Neuronal stem cell (in vitro differentiated cells): ENCODE data around the gene ITPK1.

Source experiments
- DNase-seq: peaks from one replicate; pipeline ENCODE4 v3.0.0-alpha.2; 2013; ENCODE audit warnings: low spot score
- H2AFZ ChIP-seq: one replicate; pipeline ENCODE4 v1.6.1; 2013; ENCODE audit warnings: mild to moderate bottlenecking, low read length, inconsistent platforms
- H2AK5ac ChIP-seq: 2 replicates; pipeline ENCODE4 v1.6.1; 2013; ENCODE audit warnings: low read depth, mild to moderate bottlenecking, inconsistent platforms, low read length, moderate library complexity, mixed read lengths
- H2BK120ac ChIP-seq: 2 replicates; pipeline ENCODE4 v1.6.1; 2013; ENCODE audit warnings: low read depth, mild to moderate bottlenecking, inconsistent platforms, low read length, moderate library complexity, mixed read lengths
- H2BK12ac ChIP-seq: one replicate; pipeline ENCODE4 v1.6.1; 2013; ENCODE audit warnings: low read length, inconsistent platforms
- H2BK15ac ChIP-seq: 2 replicates; pipeline ENCODE4 v1.6.1; 2013; ENCODE audit warnings: mild to moderate bottlenecking, low read length, inconsistent platforms, mixed read lengths
- H2BK5ac ChIP-seq: one replicate; pipeline ENCODE4 v1.6.1; 2013; ENCODE audit warnings: inconsistent platforms, mild to moderate bottlenecking, low read length, moderate library complexity
- H3K14ac ChIP-seq: one replicate; pipeline ENCODE4 v1.6.1; 2013; ENCODE audit warnings: low read length, inconsistent platforms
- H3K18ac ChIP-seq: 2 replicates; pipeline ENCODE4 v1.6.1; 2013; ENCODE audit warnings: low read length, inconsistent platforms
- H3K23ac ChIP-seq: 2 replicates; pipeline ENCODE4 v1.6.1; 2013; ENCODE audit warnings: low read depth, mild to moderate bottlenecking, mixed read lengths, low read length, inconsistent platforms; ENCODE audit not compliant: poor library complexity
- H3K27ac ChIP-seq: replicated peaks from 3 replicates; pipeline ENCODE4 v1.5.1; 2013; ENCODE audit warnings: low read length, inconsistent platforms
- H3K27me3 ChIP-seq, 3 experiments: 2 replicates each; pipeline ENCODE4 v1.6.1; 2013; ENCODE audit warnings: low read length in 3 of 3, mild to moderate bottlenecking in 2 of 3, inconsistent platforms in 1 of 3, low read depth in 1 of 3, mixed read lengths in 1 of 3, moderate library complexity in 1 of 3; ENCODE audit not compliant: control insufficient read depth in 3 of 3, insufficient read depth in 3 of 3
- H3K36me3 ChIP-seq, 2 donors: replicated peaks in 1 of 2; 2 replicates each; pipeline ENCODE4 v1.6.1; 2013; ENCODE audit warnings: low read length in 2 of 2; ENCODE audit not compliant: control insufficient read depth in 2 of 2, insufficient read depth in 2 of 2
- H3K4ac ChIP-seq: 2 replicates; pipeline ENCODE4 v1.6.1; 2013; ENCODE audit warnings: inconsistent platforms, mild to moderate bottlenecking, low read length, moderate library complexity
- H3K4me1 ChIP-seq, 2 donors: 1 replicate in 1 of 2; 2 replicates in 1 of 2; pipeline ENCODE4 v1.6.1; 2013; ENCODE audit warnings: low read length in 2 of 2, low read depth in 1 of 2; ENCODE audit not compliant: control insufficient read depth in 2 of 2, insufficient read depth in 1 of 2
- H3K4me2 ChIP-seq: one replicate; pipeline ENCODE4 v1.6.1; 2013; ENCODE audit warnings: mild to moderate bottlenecking, low read length, inconsistent platforms; ENCODE audit not compliant: insufficient read depth, poor library complexity, severe bottlenecking
- H3K4me3 ChIP-seq, 2 donors: 2 replicates each; pipeline ENCODE4 v1.5.1; 2013; ENCODE audit warnings: low read length in 2 of 2, mild to moderate bottlenecking in 2 of 2, inconsistent platforms in 1 of 2, moderate library complexity in 1 of 2
- H3K79me1 ChIP-seq: one replicate; pipeline ENCODE4 v1.6.1; 2013; ENCODE audit warnings: low read depth, mild to moderate bottlenecking, inconsistent platforms, low read length, moderate library complexity
- H3K9ac ChIP-seq: one replicate; pipeline ENCODE4 v1.6.1; 2013; ENCODE audit warnings: mild to moderate bottlenecking, low read depth, low read length, inconsistent platforms; ENCODE audit not compliant: poor library complexity
- H3K9me3 ChIP-seq, 2 donors: replicated peaks in 1 of 2; 2 replicates each; pipeline versions ENCODE3 to v1.6.1; 2013; ENCODE audit warnings: low read length in 2 of 2, mild to moderate bottlenecking in 2 of 2, inconsistent platforms in 1 of 2, low read depth in 1 of 2, mixed read lengths in 1 of 2, moderate library complexity in 1 of 2; ENCODE audit not compliant: control insufficient read depth in 2 of 2, insufficient read depth in 1 of 2
- H4K8ac ChIP-seq: one replicate; pipeline ENCODE4 v1.6.1; 2013; ENCODE audit warnings: low read depth, mild to moderate bottlenecking, inconsistent platforms, low read length, moderate library complexity
- H4K91ac ChIP-seq: one replicate; pipeline ENCODE4 v1.6.1; 2013; ENCODE audit warnings: low read length, low read depth, mild to moderate bottlenecking, inconsistent platforms; ENCODE audit not compliant: poor library complexity
- WGBS, 2 donors: extraction: QIAGEN DNeasy Blood & Tissue Kit; methylation state at CpG; one replicate each; pipeline ENCODE4 v1.1.7; 2013; ENCODE audit warnings: missing lambda C conversion rate in 2 of 2, mixed read lengths in 1 of 2; ENCODE audit not compliant: insufficient read length in 2 of 2, insufficient replicate concordance in 1 of 2; ENCODE audit errors: extremely low coverage in 2 of 2; 5-methylcytosine and 5-hydroxymethylcytosine counted together

ITPK1 gene

GRCh38 chr14:93028724-93029076 is 87.0 kb downstream of the ITPK1 start:
- H3K4me2 ChIP-seq: no peak overlapping the region
- no peak overlapping the region for H2AFZ ChIP-seq

GRCh38 chr14:93027810-93028723 is 87.7 kb downstream of the ITPK1 start:
- no peak overlapping the region for H4K8ac ChIP-seq
- H2BK120ac ChIP-seq: no peak overlapping the region
- peak overlapping the region; percentile 22 for H4K91ac ChIP-seq
- peaks cover 24 to 28% of the 10 kb centered on the region in 2 donors for H3K4me1 ChIP-seq
- no peak overlapping the region for H3K9ac ChIP-seq
- WGBS, 2 donors: no CpG with 5 or more reads among the region's 19 CpGs
- H3K4me2 ChIP-seq: no peak overlapping the region
- no peak overlapping the region for H3K27ac ChIP-seq
- H2AFZ ChIP-seq: no peak overlapping the region
- H3K27me3 ChIP-seq: no peaks in the 10 kb centered on the region
- no peak overlapping the region for H3K4me3 ChIP-seq
- H3K18ac ChIP-seq: peak overlapping the region; percentile 7
- peak overlapping the region; percentile 26 for H3K14ac ChIP-seq
- no peak overlapping the region for H2BK12ac ChIP-seq
- peak overlapping the region; percentile 23 for H2BK15ac ChIP-seq
- no peaks in the 10 kb centered on the region for H3K9me3 ChIP-seq
- peak overlapping the region; percentile 44 for H3K23ac ChIP-seq
- no peak overlapping the region for H3K4ac ChIP-seq
- no peak for DNase-seq
- H2BK5ac ChIP-seq: peak overlapping the region; percentile 12
- no peaks in the 10 kb centered on the region for H3K36me3 ChIP-seq
- peaks cover 7% of the 10 kb centered on the region for H3K79me1 ChIP-seq
- H2AK5ac ChIP-seq: peak overlapping the region; percentile 57

More at GRCh38 chr14:93028724-93029076, 87.0 kb downstream of the ITPK1 start:
- H3K9ac ChIP-seq: no peak overlapping the region
- peak overlapping the region; percentile 57 for H2AK5ac ChIP-seq
- no peak overlapping the region for H2BK12ac ChIP-seq
- H2BK120ac ChIP-seq: no peak overlapping the region
- no peak overlapping the region for H4K8ac ChIP-seq
- peak overlapping the region; percentile 22 for H4K91ac ChIP-seq
- H3K9me3 ChIP-seq: no peaks in the 10 kb centered on the region
- H3K14ac ChIP-seq: no peak overlapping the region
- H3K4ac ChIP-seq: no peak overlapping the region
- peaks cover 7% of the 10 kb centered on the region for H3K79me1 ChIP-seq
- no CpG with 5 or more reads among the region's 9 CpGs for WGBS, 2 donors
- peak overlapping the region; percentile 5 for H2BK5ac ChIP-seq
- H3K4me3 ChIP-seq: no peak overlapping the region
- H2BK15ac ChIP-seq: peak overlapping the region; percentile 23
- no peak overlapping the region for H3K27ac ChIP-seq
- peak overlapping the region; percentile 44 for H3K23ac ChIP-seq
- DNase-seq: no peak
- no peaks in the 10 kb centered on the region for H3K27me3 ChIP-seq
- H3K4me1 ChIP-seq: peaks cover 31 to 34% of the 10 kb centered on the region in 2 donors
- H3K36me3 ChIP-seq: no peaks in the 10 kb centered on the region
- no peak overlapping the region for H3K18ac ChIP-seq

GRCh38 chr14:93026339-93026738 is 89.4 kb downstream of the ITPK1 start:
- Histone ChIP-seq H3K4me1 (peaks cover 17 to 20% of the 10 kb centered on the region in 2 donors), H3K36me3 (no peaks in the 10 kb centered on the region), H2BK12ac (no peak overlapping the region), H2BK120ac (no peak overlapping the region), H3K4me3 (no peak overlapping the region), H3K79me1 (peaks cover 7% of the 10 kb centered on the region), H3K4ac (no peak overlapping the region), H3K23ac (no peak overlapping the region), H4K91ac (no peak overlapping the region), H3K14ac (no peak overlapping the region), H3K9me3 (no peaks in the 10 kb centered on the region), H3K9ac (no peak overlapping the region), H2AFZ (no peak overlapping the region), H3K27ac (no peak overlapping the region), H4K8ac (no peak overlapping the region), H3K18ac (no peak overlapping the region), H3K4me2 (no peak overlapping the region), H2BK15ac (no peak overlapping the region), H2BK5ac (no peak overlapping the region), H3K27me3 (no peaks in the 10 kb centered on the region), H2AK5ac (no peak overlapping the region)
- DNase-seq: no peak
- no CpG with 5 or more reads among the region's 7 CpGs for WGBS, 2 donors

- Histone ChIP-seq H3K79me1 (peaks cover 7% of the 10 kb centered on the region), H2AFZ (no peak overlapping the region), H3K14ac (no peak overlapping the region), H3K27ac (no peak overlapping the region), H2BK15ac (no peak overlapping the region), H3K36me3 (no peaks in the 10 kb centered on the region), H4K91ac (no peak overlapping the region), H3K18ac (no peak overlapping the region), H3K23ac (no peak overlapping the region), H3K4me2 (no peak overlapping the region), H3K4me3 (no peak overlapping the region), H3K4ac (no peak overlapping the region), H2AK5ac (peak overlapping the region; percentile 23), H4K8ac (no peak overlapping the region), H3K9ac (no peak overlapping the region), H3K9me3 (no peaks in the 10 kb centered on the region), H2BK5ac (no peak overlapping the region), H3K27me3 (no peaks in the 10 kb centered on the region), H2BK12ac (no peak overlapping the region), H2BK120ac (peak overlapping the region; percentile 35), H3K4me1 (peaks cover 14 to 15% of the 10 kb centered on the region in 2 donors)
- no peak for DNase-seq
- WGBS, 2 donors: no CpG with 5 or more reads among the region's 9 CpGs
Observed at GRCh38 chr14:93025055-93025454, 90.7 kb downstream of the ITPK1 start.
